Stimulated activated naive CD8-positive, alpha-beta T cell treated with anti-CD3 and anti-CD28 coated beads, Interleukin-15, amount 100 ng/mL, for 72 hours (primary cell): ENCODE measurements around the gene RNF135.
"Not testable (repeated sequence)": the region's sequence is repeated elsewhere in the genome, so short reads cannot be mapped to it uniquely, and the experiment has no call there.

Experiments used
- ATAC-seq: fragments of 150-1000 bp; cut with Tn5 transposase; 2 replicates; pipeline ENCODE4 v1.10.0; 2021; ENCODE audit warnings: mild to moderate bottlenecking, moderate library complexity
- DNase-seq, 2 donors: peaks; one replicate each; pipeline ENCODE4 v3.0.0; 2021 to 2022
- H3K27ac Mint-ChIP-seq, 2 donors: one replicate each; pipeline ENCODE4 v1.8.0; 2022; ENCODE audit warnings: mild to moderate bottlenecking in 2 of 2, mixed read lengths in 2 of 2, moderate library complexity in 2 of 2
- H3K27me3 Mint-ChIP-seq: one replicate; pipeline ENCODE4 v1.8.0; 2022; ENCODE audit warnings: mixed read lengths
- H3K4me1 Mint-ChIP-seq: one replicate; pipeline ENCODE4 v1.8.0; 2022; ENCODE audit warnings: mild to moderate bottlenecking, mixed read lengths
- H3K4me3 Mint-ChIP-seq, 2 donors: one replicate each; pipeline ENCODE4 v1.8.0; 2022; ENCODE audit warnings: mild to moderate bottlenecking in 2 of 2, mixed read lengths in 2 of 2, moderate library complexity in 1 of 2
- H3K9me3 Mint-ChIP-seq, 2 donors: one replicate each; pipeline ENCODE4 v1.8.0; 2022; ENCODE audit warnings: mixed read lengths in 2 of 2

Gene RNF135

GRCh38 chr17:30947796-30948195 lies 23.0 kb upstream of the RNF135 start:
- H3K9me3 Mint-ChIP-seq: no peaks in the 10 kb centered on the region
- H3K4me1 Mint-ChIP-seq: no peaks in the 10 kb centered on the region
- H3K27ac Mint-ChIP-seq: peak overlapping the region in 1 of 2 donors; percentile 82

GRCh38 chr17:30950189-30950588 lies 20.6 kb upstream of the RNF135 start:
- Mint-ChIP-seq H3K27me3 (no peaks in the 10 kb centered on the region), H3K4me1 (no peaks in the 10 kb centered on the region), H3K27ac (peak overlapping the region in 1 of 2 donors; percentile 59), H3K4me3 (no peak overlapping the region), H3K9me3 (no peaks in the 10 kb centered on the region)
- no peak for ATAC-seq
- DNase-seq: no peak

More at GRCh38 chr17:30947796-30948195, 23.0 kb upstream of the RNF135 start:
- DNase-seq (no peak), ATAC-seq (no peak)
- Mint-ChIP-seq H3K27me3 (no peaks in the 10 kb centered on the region), H3K4me3 (no peak overlapping the region)

- ATAC-seq (no peak), DNase-seq (no peak)
- Mint-ChIP-seq H3K4me3 (no peak overlapping the region), H3K27me3 (no peaks in the 10 kb centered on the region), H3K9me3 (no peaks in the 10 kb centered on the region), H3K27ac (peak overlapping the region in 1 of 2 donors; percentile 59), H3K4me1 (no peaks in the 10 kb centered on the region)
These were observed 20.0 kb upstream of the RNF135 start for GRCh38 chr17:30950669-30951399.

GRCh38 chr17:30952638-30953393 lies 18.0 kb upstream of the RNF135 start:
- Mint-ChIP-seq H3K4me3 (no peak overlapping the region), H3K27me3 (peaks cover 19% of the 10 kb centered on the region), H3K9me3 (no peaks in the 10 kb centered on the region), H3K27ac (no peak overlapping the region), H3K4me1 (no peaks in the 10 kb centered on the region)
- ATAC-seq (no peak), DNase-seq (no peak)

GRCh38 chr17:30954046-30954830 lies 16.6 kb upstream of the RNF135 start:
- H3K27ac Mint-ChIP-seq: peak overlapping the region in 1 of 2 donors; percentile 25
- ATAC-seq: no peak
- no peak overlapping the region for H3K4me3 Mint-ChIP-seq
- peaks cover 31% of the 10 kb centered on the region for H3K27me3 Mint-ChIP-seq
- H3K9me3 Mint-ChIP-seq: no peaks in the 10 kb centered on the region
- no peak for DNase-seq
- H3K4me1 Mint-ChIP-seq: no peaks in the 10 kb centered on the region

- Mint-ChIP-seq H3K9me3 (no peaks in the 10 kb centered on the region), H3K27me3 (peaks cover 31% of the 10 kb centered on the region), H3K27ac (no peak overlapping the region), H3K4me3 (no peak overlapping the region), H3K4me1 (no peaks in the 10 kb centered on the region)
- ATAC-seq: no peak
- no peak for DNase-seq
These were observed 14.0 kb upstream of the RNF135 start for GRCh38 chr17:30956764-30957374.

GRCh38 chr17:30957741-30958140 lies 13.1 kb upstream of the RNF135 start:
- peaks cover 31% of the 10 kb centered on the region for H3K27me3 Mint-ChIP-seq
- no peak for ATAC-seq
- DNase-seq: no peak

GRCh38 chr17:30958187-30958586 lies 12.7 kb upstream of the RNF135 start:
- H3K9me3 Mint-ChIP-seq: no peaks in the 10 kb centered on the region
- no peak for ATAC-seq
- H3K27me3 Mint-ChIP-seq: peaks cover 31% of the 10 kb centered on the region
- no peaks in the 10 kb centered on the region for H3K4me1 Mint-ChIP-seq
- H3K27ac Mint-ChIP-seq: no peak overlapping the region
- DNase-seq: no peak
- no peak overlapping the region for H3K4me3 Mint-ChIP-seq

More at GRCh38 chr17:30957741-30958140, 13.1 kb upstream of the RNF135 start:
- H3K4me3 Mint-ChIP-seq: no peak overlapping the region
- H3K4me1 Mint-ChIP-seq: no peaks in the 10 kb centered on the region
- H3K9me3 Mint-ChIP-seq: no peaks in the 10 kb centered on the region
- H3K27ac Mint-ChIP-seq: no peak overlapping the region

GRCh38 chr17:30961209-30962188 lies 9.3 kb upstream of the RNF135 start:
- Mint-ChIP-seq H3K27ac (no peak overlapping the region), H3K27me3 (peaks cover 25% of the 10 kb centered on the region), H3K4me1 (no peaks in the 10 kb centered on the region), H3K9me3 (no peaks in the 10 kb centered on the region), H3K4me3 (no peak overlapping the region)
- ATAC-seq: no peak
- DNase-seq: no peak

GRCh38 chr17:30964312-30964711 lies 6.5 kb upstream of the RNF135 start:
- not testable (repeated sequence) for H3K4me3 Mint-ChIP-seq, DNase-seq, H3K27ac Mint-ChIP-seq, H3K27me3 Mint-ChIP-seq, ATAC-seq, H3K9me3 Mint-ChIP-seq
- H3K4me1 Mint-ChIP-seq: peaks cover 14% of the 10 kb centered on the region

- ATAC-seq (no peak), DNase-seq (no peak)
- no peak overlapping the region for H3K4me3 Mint-ChIP-seq
- peaks cover 14% of the 10 kb centered on the region for H3K4me1 Mint-ChIP-seq
- no peaks in the 10 kb centered on the region for H3K9me3 Mint-ChIP-seq
- peaks cover 12% of the 10 kb centered on the region for H3K27me3 Mint-ChIP-seq
- H3K27ac Mint-ChIP-seq: no peak overlapping the region
These were observed 6.0 kb upstream of the RNF135 start for GRCh38 chr17:30964876-30965275.

- ATAC-seq: no peak
- no peak overlapping the region for H3K4me3 Mint-ChIP-seq
- DNase-seq: no peak
- no peak overlapping the region for H3K27ac Mint-ChIP-seq
- H3K9me3 Mint-ChIP-seq: no peaks in the 10 kb centered on the region
- peaks cover 22% of the 10 kb centered on the region for H3K4me1 Mint-ChIP-seq
- peaks cover 19% of the 10 kb centered on the region for H3K27me3 Mint-ChIP-seq
These were observed 5.2 kb upstream of the RNF135 start for GRCh38 chr17:30965686-30966085.

- not testable (repeated sequence) for ATAC-seq, H3K9me3 Mint-ChIP-seq, H3K27ac Mint-ChIP-seq, H3K4me3 Mint-ChIP-seq, DNase-seq
- H3K27me3 Mint-ChIP-seq: peaks cover 19% of the 10 kb centered on the region
- peaks cover 39% of the 10 kb centered on the region for H3K4me1 Mint-ChIP-seq
These were observed 2.9 kb upstream of the RNF135 start for GRCh38 chr17:30967911-30968310.
